ENCODE measurements around the gene BTNL9. TPM values are rescaled to one million over a fixed set of nuclear protein-coding genes. Genes with fewer than 3 reads are reported as not detected.

BTNL9 gene
- total and polyA plus RNA-seq, 11 donors: 28.6 to 88.2 (median 34.9) TPM

DNA sequence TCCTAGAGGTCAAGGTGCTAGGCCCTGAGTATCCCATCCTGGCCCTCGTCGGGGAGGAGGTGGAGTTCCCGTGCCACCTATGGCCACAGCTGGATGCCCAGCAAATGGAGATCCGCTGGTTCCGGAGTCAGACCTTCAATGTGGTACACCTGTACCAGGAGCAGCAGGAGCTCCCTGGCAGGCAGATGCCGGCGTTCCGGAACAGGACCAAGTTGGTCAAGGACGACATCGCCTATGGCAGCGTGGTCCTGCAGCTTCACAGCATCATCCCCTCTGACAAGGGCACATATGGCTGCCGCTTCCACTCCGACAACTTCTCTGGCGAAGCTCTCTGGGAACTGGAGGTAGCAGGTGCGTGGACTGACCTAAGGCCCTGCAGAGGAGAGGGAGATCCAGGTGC lies 7.9 kb downstream of the BTNL9 start:
- peaks cover 9 to 57% (median 28%) of the 10 kb centered on the region in 9 donors for H3K27me3 ChIP-seq
- peaks cover 0 to 39% (median 10%) of the 10 kb centered on the region in 12 donors for H3K4me1 ChIP-seq
- ATAC-seq (no peak), DNase-seq (no peak)
- TF ChIP-seq POLR2A (IDR thresholded peaks at IDR 0.05): no peak
- no peak overlapping the region for H3K27ac ChIP-seq
- 89 to 95% (median 92%) methylated on average over 14 to 15 of the region's 15 CpGs for WGBS, 4 donors
- intact Hi-C loops (cut with DNase I): loop anchor here in 4 of 10 donors (10.0 kb wide), 2 partner anchors 243 to 263 kb away; partner anchors contain the start of gene MGAT1 (in 1 of the 4)
- no peaks in the 10 kb centered on the region for H3K9me3 ChIP-seq
- H3K36me3 ChIP-seq: peaks cover 0 to 30% (median 0%) of the 10 kb centered on the region in 9 donors
- H3K4me3 ChIP-seq: no peak overlapping the region

- intact Hi-C loops (cut with DNase I): loop anchor here in 4 of 10 donors (5.0 to 10.0 kb wide), 5 partner anchors 105 to 265 kb away; partner anchors contain the start of gene ZFP62 (in 1 of the 4)
- H3K4me1 ChIP-seq: peaks cover 0 to 39% (median 18%) of the 10 kb centered on the region in 12 donors
- no peaks in the 10 kb centered on the region for H3K9me3 ChIP-seq
- 87 to 93% (median 89%) methylated on average over 5 of the region's 5 CpGs for WGBS, 4 donors
- peaks cover 0 to 30% (median 0%) of the 10 kb centered on the region in 9 donors for H3K36me3 ChIP-seq
- H3K4me3 ChIP-seq: no peak overlapping the region
- no peak for ATAC-seq
- H3K27ac ChIP-seq: peak overlapping the region in 9 of 12 donors; percentile 1 to 89 (median 43)
- H3K27me3 ChIP-seq: peaks cover 15 to 77% (median 45%) of the 10 kb centered on the region in 9 donors
- no peak for DNase-seq
- no peak for TF ChIP-seq CTCF (IDR thresholded peaks at IDR 0.05)
- TF ChIP-seq POLR2A (IDR thresholded peaks at IDR 0.05): no peak
Observed at GRCh38 chr5:181050016-181050415, 9.9 kb downstream of the BTNL9 start.

GRCh38 chr5:181051841-181052671 lies 12.0 kb downstream of the BTNL9 start:
- Histone ChIP-seq H3K27me3 (peaks cover 17 to 86% (median 61%) of the 10 kb centered on the region in 9 donors), H3K36me3 (peaks cover 0 to 30% (median 0%) of the 10 kb centered on the region in 9 donors), H3K4me1 (peaks cover 0 to 42% (median 18%) of the 10 kb centered on the region in 12 donors), H3K9me3 (no peaks in the 10 kb centered on the region), H3K4me3 (peak overlapping the region in 10 of 12 donors; percentile 3 to 72 (median 62)), H3K27ac (peak overlapping the region; percentile 19 to 94 (median 81))
- DNase-seq (no peak), ATAC-seq (no peak)
- intact Hi-C loops (cut with DNase I): loop anchor here in 4 of 10 donors (5.0 to 10.0 kb wide), 5 partner anchors 103 to 267 kb away; partner anchors contain the start of gene ZFP62 (in 1 of the 4)
- TF ChIP-seq POLR2A (IDR thresholded peaks at IDR 0.05): no peak
- TF ChIP-seq CTCF (IDR thresholded peaks at IDR 0.05): no peak
- 21 to 32% (median 28%) methylated on average over 27 of the region's 27 CpGs for WGBS, 4 donors

- intact Hi-C loops (cut with DNase I): loop anchor here in 4 of 10 donors (5.0 to 10.0 kb wide), 5 partner anchors 102 to 268 kb away; partner anchors contain the start of gene ZFP62 (in 1 of the 4)
- Histone ChIP-seq H3K27ac (peak overlapping the region; percentile 57 to 94 (median 88)), H3K27me3 (peaks cover 20 to 88% (median 66%) of the 10 kb centered on the region in 9 donors)
Observed at GRCh38 chr5:181052672-181053487, 12.8 kb downstream of the BTNL9 start.

More at GRCh38 chr5:181052672-181053487, 12.8 kb downstream of the BTNL9 start:
- Histone ChIP-seq H3K9me3 (no peaks in the 10 kb centered on the region), H3K4me3 (peak overlapping the region; percentile 34 to 72 (median 60)), H3K36me3 (peaks cover 0 to 25% (median 1%) of the 10 kb centered on the region in 9 donors), H3K4me1 (peaks cover 0 to 42% (median 18%) of the 10 kb centered on the region in 12 donors)
- WGBS, 4 donors: 1 to 3% (median 1%) methylated on average over 11 to 120 of the region's 120 CpGs
- ATAC-seq: peak in 3 of 4 donors; percentile 36 to 55 (median 47)
- DNase-seq: peak in 2 of 5 donors; percentile 49 to 65
- TF ChIP-seq CTCF (IDR thresholded peaks at IDR 0.05) (no peak), POLR2A (IDR thresholded peaks at IDR 0.05) (no peak)

All from heart left ventricle (tissue), 16 donors.